ENCODE measurements around the gene SBK1.
"Not testable (repeated sequence)": the region's sequence is repeated elsewhere in the genome, so short reads cannot be mapped to it uniquely, and the experiment has no call there.

Gene SBK1

GRCh38 chr16:28335678-28336077 lies 43.4 kb downstream of the SBK1 start:
- DNase-seq (ENCODE audit: low read depth in 2 of 2) = not testable (repeated sequence)

GRCh38 chr16:28336940-28337710 lies 44.8 kb downstream of the SBK1 start:
- not testable (repeated sequence) for DNase-seq (ENCODE audit: low read depth in 2 of 2)

GRCh38 chr16:28338230-28338629 lies 45.9 kb downstream of the SBK1 start:
- DNase-seq (ENCODE audit: low read depth in 2 of 2) = not testable (repeated sequence)

GRCh38 chr16:28362600-28362999 lies 70.3 kb downstream of the SBK1 start:
- not testable (repeated sequence) for DNase-seq (ENCODE audit: low read depth in 2 of 2)

- not testable (repeated sequence) for DNase-seq (ENCODE audit: low read depth in 2 of 2)
Observed at GRCh38 chr16:28363408-28363807, 71.1 kb downstream of the SBK1 start, which contains the start of gene NPIPB6. Gene NPIPB6, minus strand, starts transcription at chr16:28363508. Its CDS starts 686 bp downstream, at chr16:28362822.

- not testable (repeated sequence) for DNase-seq (ENCODE audit: low read depth in 2 of 2)
Observed at GRCh38 chr16:28364268-28365173, 72.2 kb downstream of the SBK1 start.

- not testable (repeated sequence) for DNase-seq (ENCODE audit: low read depth in 2 of 2)
Observed at GRCh38 chr16:28367926-28368325, 75.6 kb downstream of the SBK1 start.

All from fibroblast of skin of left biceps (primary cell).